ENCODE data around the gene AMMECR1. TPM values are rescaled to one million over a fixed set of nuclear protein-coding genes. Genes with fewer than 3 reads are reported as not detected.

The AMMECR1 gene
- total RNA-seq, 2 experiments from 2014 or later = 7.8 to 7.9 TPM

- H3K27ac Mint-ChIP-seq = no peak overlapping the region
- ATAC-seq (ENCODE audit: poor library complexity) = no peak
- no peak for TF ChIP-seq CTCF (IDR thresholded peaks at IDR 0.05)
- POLR2A ChIA-PET = no interaction called here
- Histone ChIP-seq H3K27ac (ENCODE audit: low read depth in 1 of 2, low read length in 2 of 2) (no peak overlapping the region), H3K4me1 (ENCODE audit: insufficient read depth, low read length) (no peaks in the 10 kb centered on the region), H3K4me3 (ENCODE audit: low read length) (no peak overlapping the region), H3K27me3 (ENCODE audit: control insufficient read depth in 1 of 2, insufficient read depth in 2 of 2, low read length in 2 of 2) (no peaks in the 10 kb centered on the region), H3K36me3 (ENCODE audit: insufficient read depth, low read length) (no peaks in the 10 kb centered on the region), H3K9me3 (ENCODE audit: control insufficient read depth in 1 of 2, insufficient read depth in 1 of 2, low read length in 2 of 2) (no peaks in the 10 kb centered on the region)
- CTCF ChIA-PET = no interaction called here
- DNase-seq = no peak
- peaks cover 24% of the 10 kb centered on the region for H3K36me3 Mint-ChIP-seq (ENCODE audit: low read depth)
- no peaks in the 10 kb centered on the region for H3K27me3 Mint-ChIP-seq
- intact Hi-C loops (cut with DNase I, micrococcal nuclease) = loop anchor here in 1 of 2 experiments (5.0 to 10.0 kb wide), 2 partner anchors 34 to 62 kb away; no protein-coding TSS in a partner anchor
- H3K4me3 Mint-ChIP-seq = no peak overlapping the region
- no peaks in the 10 kb centered on the region for H3K9me3 Mint-ChIP-seq
- H3K4me1 Mint-ChIP-seq (ENCODE audit: low read depth) = peaks cover 29% of the 10 kb centered on the region
Observed at GRCh38 chrX:110213183-110213582, 104.7 kb downstream of the AMMECR1 start.

- ATAC-seq (ENCODE audit: poor library complexity) = no peak
- no peak overlapping the region for H3K4me3 Mint-ChIP-seq
- CTCF ChIA-PET = no interaction called here
- Histone ChIP-seq H3K36me3 (ENCODE audit: insufficient read depth, low read length) (no peaks in the 10 kb centered on the region), H3K27me3 (ENCODE audit: control insufficient read depth in 1 of 2, insufficient read depth in 2 of 2, low read length in 2 of 2) (no peaks in the 10 kb centered on the region), H3K9me3 (ENCODE audit: control insufficient read depth in 1 of 2, insufficient read depth in 1 of 2, low read length in 2 of 2) (no peaks in the 10 kb centered on the region), H3K4me1 (ENCODE audit: insufficient read depth, low read length) (no peaks in the 10 kb centered on the region), H3K27ac (ENCODE audit: low read depth in 1 of 2, low read length in 2 of 2) (no peak overlapping the region), H3K4me3 (ENCODE audit: low read length) (no peak overlapping the region)
- no peak overlapping the region for H3K27ac Mint-ChIP-seq
- no peak for TF ChIP-seq CTCF (IDR thresholded peaks at IDR 0.05)
- H3K9me3 Mint-ChIP-seq = no peaks in the 10 kb centered on the region
- DNase-seq = no peak
- POLR2A ChIA-PET = no interaction called here
- intact Hi-C loops (cut with DNase I, micrococcal nuclease) = loop anchor here in 1 of 2 experiments (5.0 to 10.0 kb wide), 2 partner anchors 35 to 63 kb away; no protein-coding TSS in a partner anchor
- peaks cover 21% of the 10 kb centered on the region for H3K36me3 Mint-ChIP-seq (ENCODE audit: low read depth)
- H3K4me1 Mint-ChIP-seq (ENCODE audit: low read depth) = peaks cover 20% of the 10 kb centered on the region
- no peaks in the 10 kb centered on the region for H3K27me3 Mint-ChIP-seq
Observed at GRCh38 chrX:110212299-110212698, 105.6 kb downstream of the AMMECR1 start.

- Mint-ChIP-seq H3K36me3 (ENCODE audit: low read depth) (peaks cover 17% of the 10 kb centered on the region), H3K4me3 (no peak overlapping the region), H3K9me3 (no peaks in the 10 kb centered on the region), H3K27ac (no peak overlapping the region), H3K27me3 (no peaks in the 10 kb centered on the region), H3K4me1 (ENCODE audit: low read depth) (peaks cover 15% of the 10 kb centered on the region)
- DNase-seq = no peak
- no peak for TF ChIP-seq CTCF (IDR thresholded peaks at IDR 0.05)
- H3K4me3 ChIP-seq (ENCODE audit: low read length) = no peak overlapping the region
- ATAC-seq (ENCODE audit: poor library complexity) = no peak
- intact Hi-C loops (cut with DNase I, micrococcal nuclease) = loop anchor here in 1 of 2 experiments (5.0 to 10.0 kb wide), 2 partner anchors 36 to 63 kb away; no protein-coding TSS in a partner anchor
- POLR2A ChIA-PET = no interaction called here
- H3K4me1 ChIP-seq (ENCODE audit: insufficient read depth, low read length) = no peaks in the 10 kb centered on the region
- H3K9me3 ChIP-seq (ENCODE audit: control insufficient read depth in 1 of 2, insufficient read depth in 1 of 2, low read length in 2 of 2) = no peaks in the 10 kb centered on the region
- no peaks in the 10 kb centered on the region for H3K27me3 ChIP-seq (ENCODE audit: control insufficient read depth in 1 of 2, insufficient read depth in 2 of 2, low read length in 2 of 2)
- CTCF ChIA-PET = no interaction called here
- no peak overlapping the region for H3K27ac ChIP-seq (ENCODE audit: low read depth in 1 of 2, low read length in 2 of 2)
- H3K36me3 ChIP-seq (ENCODE audit: insufficient read depth, low read length) = no peaks in the 10 kb centered on the region
Observed at GRCh38 chrX:110211340-110211739, 106.5 kb downstream of the AMMECR1 start.

Data from CD4-positive, alpha-beta T cell (primary cell).